Skeletal muscle cell (primary cell): ENCODE data around the gene CCDC81.
"Not testable (repeated sequence)": the region's sequence is repeated elsewhere in the genome, so short reads cannot be mapped to it uniquely, and the experiment has no call there.

Experiments
- DNase-seq: peaks from one replicate; pipeline ENCODE4 v3.0.0-alpha.2; 2010; ENCODE audit warnings: low read depth
- H3K4me3 ChIP-seq: 2 replicates; pipeline ENCODE4 v1.5.1; 2011; ENCODE audit warnings: low read depth, mild to moderate bottlenecking, control low read depth, low read length, moderate library complexity

CCDC81 gene

GRCh38 chr11:86383041-86383955 is 8.6 kb downstream of the CCDC81 start:
- no peak for DNase-seq
- H3K4me3 ChIP-seq = no peak overlapping the region

DNA sequence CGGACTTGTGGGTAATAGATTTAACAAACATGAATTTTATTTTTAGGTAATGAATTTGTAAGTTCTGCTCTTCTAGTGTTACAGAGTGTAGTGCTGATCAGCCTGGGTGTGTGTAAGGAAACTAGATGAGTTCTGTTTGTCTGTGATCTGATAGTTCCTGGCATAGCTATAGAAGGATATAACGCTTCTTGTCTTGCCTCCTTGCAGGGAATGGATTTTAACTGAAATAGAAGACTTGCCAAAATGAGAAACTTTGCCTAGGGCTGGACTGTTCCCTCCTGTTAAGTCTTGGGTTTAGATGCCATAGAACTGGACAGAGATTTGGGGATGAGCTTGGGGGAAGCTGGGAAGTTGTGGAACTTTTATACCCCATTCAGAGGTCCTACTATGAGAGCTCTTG is 11.6 kb downstream of the CCDC81 start:
- no peak for DNase-seq
- no peak overlapping the region for H3K4me3 ChIP-seq

GRCh38 chr11:86386746-86387145 is 12.1 kb downstream of the CCDC81 start:
- no peak overlapping the region for H3K4me3 ChIP-seq
- no peak for DNase-seq

DNA sequence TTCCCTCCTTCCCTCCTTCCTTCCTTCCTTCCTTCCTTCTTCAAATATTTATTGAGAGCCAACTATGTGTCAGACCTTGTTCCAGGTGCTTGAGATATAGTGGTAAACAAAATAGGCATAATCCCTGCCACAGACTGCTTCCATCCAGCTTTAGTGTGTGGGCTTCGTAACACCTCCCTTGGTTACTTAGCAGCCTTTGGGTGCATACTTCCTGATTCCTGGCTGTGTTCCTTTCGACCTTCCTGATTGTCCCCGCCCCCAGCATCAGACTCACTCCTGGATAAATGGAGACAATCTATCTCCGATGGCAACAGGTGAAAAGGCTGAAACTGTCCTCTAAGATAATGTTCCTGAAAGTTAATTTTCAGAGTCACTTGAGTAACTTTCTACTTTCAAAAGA is 13.5 kb downstream of the CCDC81 start:
- DNase-seq = no peak
- no peak overlapping the region for H3K4me3 ChIP-seq

- no peak for DNase-seq
- no peak overlapping the region for H3K4me3 ChIP-seq
Measured at GRCh38 chr11:86390487-86390886, 15.8 kb downstream of the CCDC81 start.

DNA sequence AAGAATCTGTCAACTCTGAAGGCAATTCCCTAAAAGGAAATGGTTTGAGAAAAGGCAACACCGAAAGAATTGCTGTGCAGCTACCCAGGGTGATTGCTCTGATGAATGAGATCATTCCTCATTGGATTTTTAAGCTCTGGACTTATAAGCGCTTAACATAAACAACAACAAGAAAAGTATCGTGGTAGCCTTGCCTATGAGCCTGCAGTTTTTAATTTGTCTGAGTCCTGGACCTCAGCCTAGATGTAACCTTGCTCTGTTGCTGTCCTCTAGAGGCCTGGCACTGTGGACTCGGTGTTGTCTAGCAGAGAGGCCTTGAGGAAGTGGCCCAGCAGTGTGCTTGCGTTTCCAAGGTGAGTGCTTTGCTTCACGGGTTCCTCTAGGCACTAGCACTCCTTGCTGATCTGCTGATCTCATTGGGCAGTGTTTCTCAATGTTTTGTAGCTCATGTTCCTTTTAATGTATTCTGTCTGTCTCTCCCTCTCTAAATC is 20.4 kb downstream of the CCDC81 start:
- no peak for DNase-seq
- H3K4me3 ChIP-seq = no peak overlapping the region

DNA sequence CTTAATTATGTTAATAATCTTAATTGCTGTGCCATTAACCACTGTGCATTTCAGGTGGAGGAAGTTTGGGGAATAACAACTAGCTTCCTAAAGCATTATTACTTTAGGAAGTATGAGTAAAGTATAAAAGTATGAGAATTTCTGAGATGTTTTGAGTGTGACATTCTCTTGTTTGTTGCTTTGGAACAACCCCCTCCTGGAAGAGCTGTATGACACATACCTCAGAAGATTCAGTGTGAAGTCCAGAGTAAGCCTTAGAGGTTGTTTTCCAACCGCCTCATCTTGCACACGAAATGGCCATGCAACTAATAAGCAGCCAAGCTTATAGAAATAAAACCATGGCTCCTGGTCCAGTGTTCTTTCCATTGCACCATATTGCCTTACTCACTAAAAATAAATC is 21.7 kb downstream of the CCDC81 start:
- DNase-seq = peak; percentile 40

GRCh38 chr11:86397351-86397750 is 22.7 kb downstream of the CCDC81 start:
- H3K4me3 ChIP-seq = no peak overlapping the region
- no peak for DNase-seq

More for the DNA sequence above, 21.7 kb downstream of the CCDC81 start:
- H3K4me3 ChIP-seq = no peak overlapping the region

- no peak overlapping the region for H3K4me3 ChIP-seq
- no peak for DNase-seq
Measured at GRCh38 chr11:86398106-86398505, 23.4 kb downstream of the CCDC81 start.

GRCh38 chr11:86403458-86403857 is 28.8 kb downstream of the CCDC81 start:
- no peak for DNase-seq
- H3K4me3 ChIP-seq = no peak overlapping the region

DNA sequence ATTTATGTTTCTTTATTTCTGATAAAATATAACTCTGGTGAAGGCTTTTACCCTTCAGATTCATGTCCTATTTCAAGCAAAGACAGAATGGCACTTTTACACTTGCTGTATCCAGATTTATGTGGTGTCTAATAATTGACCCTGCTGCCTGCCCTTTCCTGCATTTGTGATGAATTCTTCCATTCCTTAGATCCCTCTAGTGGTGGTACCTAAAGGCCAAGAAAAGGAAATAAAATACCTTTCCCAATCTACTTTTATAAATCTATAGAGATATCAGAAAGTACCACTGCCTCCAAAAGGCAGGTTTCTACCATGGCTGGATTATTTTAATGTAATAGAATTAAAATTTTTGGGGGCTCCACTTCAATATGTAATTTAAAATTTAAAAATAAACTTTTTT is 34.2 kb downstream of the CCDC81 start:
- no peak overlapping the region for H3K4me3 ChIP-seq
- no peak for DNase-seq

- DNase-seq = no peak
- H3K4me3 ChIP-seq = no peak overlapping the region
Measured at GRCh38 chr11:86414032-86414431, 39.3 kb downstream of the CCDC81 start.

DNA sequence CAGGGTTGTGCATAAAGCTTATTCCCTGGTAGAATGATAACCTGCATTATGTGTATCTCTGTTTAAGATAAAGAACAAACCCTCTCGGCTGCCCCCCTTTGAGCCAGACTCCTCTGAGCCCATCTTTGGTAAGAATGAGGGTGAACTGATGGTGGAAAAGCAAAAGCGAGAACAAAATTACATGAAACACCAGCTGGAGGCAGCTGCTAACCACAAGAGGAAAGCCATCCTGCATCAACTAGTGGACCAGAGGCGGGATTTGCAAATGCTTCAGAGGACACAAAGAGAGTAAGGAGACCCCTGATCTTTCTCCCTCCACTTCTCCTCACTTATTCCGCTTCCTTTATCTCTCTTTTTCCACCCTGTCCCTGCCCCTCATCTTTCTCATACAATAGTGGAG is 40.3 kb downstream of the CCDC81 start:
- H3K4me3 ChIP-seq = no peak overlapping the region
- no peak for DNase-seq

- no peak overlapping the region for H3K4me3 ChIP-seq
- DNase-seq = no peak
Measured at GRCh38 chr11:86416494-86416893, 41.8 kb downstream of the CCDC81 start.

GRCh38 chr11:86416951-86417350 is 42.3 kb downstream of the CCDC81 start:
- DNase-seq, H3K4me3 ChIP-seq: not testable (repeated sequence)

- no peak for DNase-seq
- no peak overlapping the region for H3K4me3 ChIP-seq
Measured at GRCh38 chr11:86418106-86418505, 43.4 kb downstream of the CCDC81 start.

GRCh38 chr11:86418513-86418912 is 43.8 kb downstream of the CCDC81 start:
- no peak overlapping the region for H3K4me3 ChIP-seq
- DNase-seq = no peak

DNA sequence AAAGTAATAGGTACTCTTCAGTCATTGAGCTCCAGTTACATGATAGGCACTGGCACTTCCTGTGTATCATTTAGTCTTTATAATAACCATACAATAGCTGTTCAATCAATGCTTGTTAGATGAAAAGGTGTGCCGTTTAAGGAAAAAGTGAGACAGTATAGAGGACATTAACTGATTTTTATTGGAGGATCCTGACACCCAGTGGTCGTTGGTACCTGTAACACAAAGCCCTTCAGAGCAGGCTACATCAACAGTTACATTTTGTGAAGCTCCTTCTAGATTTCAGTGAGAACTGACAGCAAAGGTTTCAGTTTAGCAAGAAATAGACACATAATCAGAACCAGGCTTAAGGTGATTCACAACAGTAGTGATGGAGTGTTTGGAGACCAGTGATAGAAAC is 44.2 kb downstream of the CCDC81 start:
- DNase-seq = no peak

DNA sequence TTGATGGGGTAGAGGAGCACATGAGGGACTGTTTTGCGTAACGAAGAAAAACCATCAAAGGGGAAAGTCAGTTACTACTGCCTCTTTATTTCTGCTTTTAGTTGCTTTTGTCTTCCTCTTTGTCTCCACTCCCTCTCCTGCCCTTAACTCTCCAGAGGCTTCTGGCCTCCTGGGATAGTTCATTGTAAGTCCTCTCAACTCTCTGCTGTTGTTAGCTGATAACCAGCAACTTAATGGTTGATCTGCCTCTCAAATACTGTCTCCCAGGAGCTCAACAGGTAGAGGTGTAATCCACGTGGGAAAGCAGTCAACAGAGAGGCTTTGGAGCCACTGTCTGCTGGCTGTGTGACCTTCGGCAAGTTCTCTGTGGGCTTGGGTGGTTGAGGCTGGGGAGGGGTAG is 47.3 kb downstream of the CCDC81 start:
- no peak for DNase-seq
- no peak overlapping the region for H3K4me3 ChIP-seq

More for the DNA sequence above, 44.2 kb downstream of the CCDC81 start:
- H3K4me3 ChIP-seq = no peak overlapping the region

GRCh38 chr11:86422371-86422770 is 47.7 kb downstream of the CCDC81 start:
- H3K4me3 ChIP-seq = no peak overlapping the region
- DNase-seq = no peak

- DNase-seq, H3K4me3 ChIP-seq: not testable (repeated sequence)
Measured at GRCh38 chr11:86423488-86423887, 48.8 kb downstream of the CCDC81 start.
